ENCODE measurements around the gene TMEM63B. TPM values are rescaled to one million over a fixed set of nuclear protein-coding genes. Genes with fewer than 3 reads are reported as not detected.

Gene TMEM63B
- total and polyA plus RNA-seq, 8 donors = 5.5 to 90.6 (median 21.5) TPM

DNA sequence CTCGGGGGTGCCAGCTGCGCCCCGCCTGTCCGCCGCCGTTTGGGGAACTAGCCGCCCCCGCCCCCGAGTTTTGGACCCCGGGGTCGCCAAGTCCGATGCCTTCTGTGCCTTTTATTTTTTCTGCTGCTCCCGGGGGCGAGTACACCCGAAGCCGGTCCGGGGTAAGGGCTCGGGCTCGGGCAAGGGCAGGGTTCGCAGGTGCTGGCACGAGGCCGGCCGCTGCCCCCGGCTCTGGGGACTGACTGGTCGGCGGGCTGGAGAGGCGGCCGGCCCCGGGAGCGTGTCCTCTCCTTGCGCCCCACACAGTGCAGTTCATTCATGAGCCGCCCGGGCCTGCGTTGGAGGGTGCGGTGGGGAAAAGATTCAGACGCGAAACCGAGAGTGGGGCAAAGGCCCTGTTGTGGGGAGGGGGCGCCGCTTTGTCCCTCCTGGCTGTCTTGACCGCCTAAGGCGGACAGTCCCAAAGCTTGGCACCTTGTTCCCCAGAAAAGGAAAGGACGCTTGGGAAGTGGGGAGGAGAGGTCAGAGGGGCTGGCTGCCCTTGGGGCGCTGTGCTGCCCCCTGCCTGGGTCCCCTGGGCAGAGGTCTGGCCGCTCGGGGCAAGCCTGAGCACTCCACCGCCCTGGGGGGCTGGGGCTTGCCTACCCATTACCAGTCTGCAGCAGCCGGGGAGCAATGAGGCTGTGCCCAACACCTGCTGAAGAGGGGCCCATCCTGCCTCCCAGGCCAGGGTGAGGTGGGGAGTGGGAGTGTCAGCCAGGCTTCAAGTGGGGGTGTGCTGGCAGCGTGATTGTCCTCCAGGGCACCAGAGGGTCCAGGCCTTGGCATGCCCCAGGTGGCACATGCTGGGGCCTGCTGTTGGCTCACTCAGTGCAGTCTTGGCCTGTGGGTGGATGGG, 915 bp downstream of the TMEM63B start:
- H3K4me1 ChIP-seq = peaks cover 32 to 73% (median 58%) of the 10 kb centered on the region in 4 donors
- H3K27me3 ChIP-seq = no peaks in the 10 kb centered on the region
- intact Hi-C loops (cut with DNase I; ENCODE audit: low total_unique reads) = no loop called here
- peak overlapping the region; percentile 79 to 96 (median 92) for H3K27ac ChIP-seq
- H3K9me3 ChIP-seq = no peaks in the 10 kb centered on the region
- WGBS, 5 donors = 1 to 6% (median 4%) methylated on average over 34 to 49 of the region's 49 CpGs
- no peak for TF ChIP-seq EP300 (IDR thresholded peaks at IDR 0.05)
- TF ChIP-seq, protein P1, sequence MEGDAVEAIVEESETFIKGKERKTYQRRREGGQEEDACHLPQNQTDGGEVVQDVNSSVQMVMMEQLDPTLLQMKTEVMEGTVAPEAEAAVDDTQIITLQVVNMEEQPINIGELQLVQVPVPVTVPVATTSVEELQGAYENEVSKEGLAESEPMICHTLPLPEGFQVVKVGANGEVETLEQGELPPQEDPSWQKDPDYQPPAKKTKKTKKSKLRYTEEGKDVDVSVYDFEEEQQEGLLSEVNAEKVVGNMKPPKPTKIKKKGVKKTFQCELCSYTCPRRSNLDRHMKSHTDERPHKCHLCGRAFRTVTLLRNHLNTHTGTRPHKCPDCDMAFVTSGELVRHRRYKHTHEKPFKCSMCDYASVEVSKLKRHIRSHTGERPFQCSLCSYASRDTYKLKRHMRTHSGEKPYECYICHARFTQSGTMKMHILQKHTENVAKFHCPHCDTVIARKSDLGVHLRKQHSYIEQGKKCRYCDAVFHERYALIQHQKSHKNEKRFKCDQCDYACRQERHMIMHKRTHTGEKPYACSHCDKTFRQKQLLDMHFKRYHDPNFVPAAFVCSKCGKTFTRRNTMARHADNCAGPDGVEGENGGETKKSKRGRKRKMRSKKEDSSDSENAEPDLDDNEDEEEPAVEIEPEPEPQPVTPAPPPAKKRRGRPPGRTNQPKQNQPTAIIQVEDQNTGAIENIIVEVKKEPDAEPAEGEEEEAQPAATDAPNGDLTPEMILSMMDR (IDR thresholded peaks at IDR 0.05) = peak in 1 of 7 experiments; percentile 6
- DNase-seq = peak; percentile 54 to 76
- H3K4me3 ChIP-seq = peak overlapping the region; percentile 83 to 95 (median 88)
- H3K36me3 ChIP-seq = no peaks in the 10 kb centered on the region

DNA sequence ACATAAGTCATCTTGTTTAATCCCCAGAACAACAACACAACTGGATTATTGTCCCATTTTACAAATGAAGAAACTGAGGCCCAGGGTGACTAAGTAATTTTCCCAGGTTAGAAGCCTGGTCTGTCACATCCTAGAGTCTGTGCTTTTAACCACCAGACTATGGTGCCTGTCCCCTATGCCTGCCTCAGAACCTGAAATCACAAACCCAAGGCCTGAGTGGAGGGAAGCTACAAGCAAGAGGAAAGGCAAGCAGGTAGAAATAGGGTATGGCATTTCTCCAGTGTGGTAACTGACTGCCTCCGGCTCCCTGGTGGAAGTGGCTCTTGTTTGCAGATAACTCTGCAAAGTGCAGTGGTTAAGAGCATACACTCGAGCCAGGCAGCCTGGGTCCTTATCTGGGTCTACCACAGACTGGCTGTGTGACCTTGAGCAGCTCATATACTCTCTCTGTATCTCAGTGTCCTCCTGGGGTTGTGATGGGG, 2.5 kb downstream of the TMEM63B start:
- no peak for DNase-seq
- Histone ChIP-seq H3K9me3 (no peaks in the 10 kb centered on the region), H3K27me3 (no peaks in the 10 kb centered on the region), H3K27ac (no peak overlapping the region), H3K4me3 (no peak overlapping the region), H3K4me1 (peaks cover 37 to 71% (median 57%) of the 10 kb centered on the region in 4 donors), H3K36me3 (peaks cover 0 to 7% (median 6%) of the 10 kb centered on the region in 4 donors)
- intact Hi-C loops (cut with DNase I; ENCODE audit: low total_unique reads) = no loop called here
- TF ChIP-seq, protein P1 (IDR thresholded peaks at IDR 0.05) = no peak
- TF ChIP-seq POLR2AphosphoS5 (IDR thresholded peaks at IDR 0.05) = peak in 1 of 3 donors; percentile 26
- 34 to 78% (median 37%) methylated on average over 1 to 2 of the region's 2 CpGs for WGBS, 5 donors

DNA sequence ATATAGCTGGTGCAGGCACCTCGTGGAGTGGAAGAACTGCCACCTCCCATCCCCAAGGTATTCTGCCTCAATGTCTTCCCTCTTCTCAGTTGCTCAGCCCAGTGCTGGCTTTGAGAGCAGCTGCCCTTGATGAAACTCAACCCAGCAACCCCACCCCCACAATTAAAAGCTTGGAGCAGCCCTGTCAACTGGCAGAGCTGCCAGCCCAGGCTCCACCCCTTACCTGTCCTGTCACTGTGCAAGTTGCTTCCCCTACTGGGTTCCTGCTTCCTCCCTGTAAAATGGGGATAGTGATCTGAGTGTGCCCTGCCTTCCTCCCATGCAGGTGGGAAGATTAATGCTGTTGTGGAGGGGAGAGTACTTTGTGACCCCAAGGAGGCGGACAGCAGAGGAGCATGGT, 4.5 kb downstream of the TMEM63B start:
- DNase-seq = no peak
- TF ChIP-seq EP300 (IDR thresholded peaks at IDR 0.05) (no peak), POLR2AphosphoS5 (IDR thresholded peaks at IDR 0.05) (no peak), POLR2A (IDR thresholded peaks at IDR 0.05) (no peak)
- H3K4me1 ChIP-seq = peaks cover 22 to 54% (median 42%) of the 10 kb centered on the region in 4 donors
- peaks cover 0 to 27% (median 26%) of the 10 kb centered on the region in 4 donors for H3K36me3 ChIP-seq
- no peak overlapping the region for H3K4me3 ChIP-seq
- H3K9me3 ChIP-seq = no peaks in the 10 kb centered on the region
- 56 to 78% (median 67%) methylated on average over 2 of the region's 2 CpGs for WGBS, 5 donors
- H3K27me3 ChIP-seq = no peaks in the 10 kb centered on the region
- intact Hi-C loops (cut with DNase I; ENCODE audit: low total_unique reads) = no loop called here
- H3K27ac ChIP-seq = peak overlapping the region in 4 of 5 donors; percentile 18 to 50 (median 38)

DNA sequence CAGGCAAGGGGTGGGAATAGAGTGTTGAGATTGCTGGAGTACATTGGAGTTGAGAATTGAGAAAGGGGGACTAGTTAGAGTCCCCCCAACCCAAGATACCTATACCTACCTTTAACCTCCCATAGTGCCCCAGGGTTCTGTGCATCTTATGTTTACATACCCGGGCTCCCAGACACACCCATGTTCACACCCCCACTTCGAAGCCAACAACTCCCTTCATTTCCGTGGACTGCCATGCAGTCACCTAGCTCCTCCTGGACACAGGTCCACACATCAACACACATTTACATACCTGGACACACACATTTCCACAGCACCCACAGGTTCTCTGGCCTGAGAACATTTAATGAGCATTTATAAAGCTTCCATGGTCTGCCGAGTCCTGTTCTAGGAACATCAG, 5.1 kb downstream of the TMEM63B start:
- H3K9me3 ChIP-seq = no peaks in the 10 kb centered on the region
- no peak overlapping the region for H3K4me3 ChIP-seq
- H3K27me3 ChIP-seq = no peaks in the 10 kb centered on the region
- peak; percentile 47 to 71 for DNase-seq
- peaks cover 3 to 33% (median 32%) of the 10 kb centered on the region in 4 donors for H3K36me3 ChIP-seq
- intact Hi-C loops (cut with DNase I; ENCODE audit: low total_unique reads) = no loop called here
- TF ChIP-seq EP300 (IDR thresholded peaks at IDR 0.05) = no peak
- TF ChIP-seq, protein P1 (IDR thresholded peaks at IDR 0.05) = no peak
- TF ChIP-seq POLR2A (IDR thresholded peaks at IDR 0.05) = no peak
- peak overlapping the region in 4 of 5 donors; percentile 18 to 50 (median 38) for H3K27ac ChIP-seq
- WGBS, 5 donors = 43 to 58% (median 47%) methylated on average over 4 of the region's 4 CpGs
- peaks cover 22 to 54% (median 42%) of the 10 kb centered on the region in 4 donors for H3K4me1 ChIP-seq
